Suppressor macrophage (primary cell): ENCODE measurements around the gene AP3M1.

Source experiments
- DNase-seq, 4 experiments: peaks; one replicate each; pipeline ENCODE4 v3.0.0-alpha.2; 2020 to 2022

Gene AP3M1

DNA sequence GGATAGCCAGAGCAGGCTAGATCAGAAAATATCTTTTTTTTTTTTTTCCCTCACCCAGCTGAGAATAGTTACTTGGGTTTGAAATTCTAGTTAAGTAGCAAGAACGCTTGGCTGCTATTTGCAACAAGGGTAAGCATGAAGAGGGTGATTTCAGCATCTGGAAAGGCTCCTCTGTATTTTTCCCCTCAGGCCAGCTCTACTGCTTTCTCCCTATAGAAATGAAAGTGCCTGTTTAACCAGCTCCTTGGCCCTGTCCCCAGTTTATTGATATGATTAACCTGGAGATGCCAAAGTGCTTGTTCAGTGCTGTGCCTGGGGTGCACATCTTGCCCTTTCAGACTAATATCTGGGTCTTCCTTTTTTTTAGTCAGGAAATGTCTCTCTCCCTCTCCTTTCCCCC is 37.1 kb downstream of the AP3M1 start:
- DNase-seq, result no peak

DNA sequence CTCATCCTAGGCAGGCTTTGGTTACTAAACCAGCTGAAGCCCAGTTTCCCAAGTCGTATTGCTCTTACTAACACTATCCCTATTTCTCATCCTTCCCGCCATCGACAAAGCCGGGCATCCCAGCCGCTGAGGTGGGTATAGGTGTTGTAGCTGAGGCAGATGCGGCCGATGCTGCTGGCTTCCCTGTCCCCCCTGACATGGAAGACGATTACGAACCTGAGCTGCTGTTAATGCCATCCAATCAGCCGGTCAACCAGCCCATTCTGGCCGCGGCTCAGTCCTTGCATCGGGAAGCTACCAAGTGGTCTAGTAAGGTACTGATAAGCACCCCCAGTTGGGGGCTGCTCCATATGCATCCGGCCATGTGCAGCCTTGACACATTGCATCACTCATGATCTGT is 38.8 kb downstream of the AP3M1 start:
- DNase-seq, result no peak

DNA sequence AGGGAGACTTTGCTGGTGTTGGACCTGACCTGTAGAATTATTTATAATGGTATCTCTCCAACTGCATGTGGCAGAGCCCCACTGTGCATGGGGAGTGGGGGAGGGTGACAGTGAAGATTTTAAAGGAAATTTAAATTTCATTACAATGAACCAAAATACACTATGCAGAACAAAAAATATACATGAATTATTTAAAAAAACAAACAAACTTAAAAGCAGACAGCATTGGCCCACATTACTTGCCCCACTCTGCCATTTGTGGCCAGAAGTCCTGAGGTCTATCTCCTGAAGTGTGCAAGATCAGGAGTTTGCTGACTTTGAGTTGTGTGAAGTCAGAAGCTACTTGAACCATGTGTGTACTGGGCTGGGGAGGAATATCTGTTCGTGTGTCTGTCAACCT is 40.5 kb downstream of the AP3M1 start:
- no peak for DNase-seq

DNA sequence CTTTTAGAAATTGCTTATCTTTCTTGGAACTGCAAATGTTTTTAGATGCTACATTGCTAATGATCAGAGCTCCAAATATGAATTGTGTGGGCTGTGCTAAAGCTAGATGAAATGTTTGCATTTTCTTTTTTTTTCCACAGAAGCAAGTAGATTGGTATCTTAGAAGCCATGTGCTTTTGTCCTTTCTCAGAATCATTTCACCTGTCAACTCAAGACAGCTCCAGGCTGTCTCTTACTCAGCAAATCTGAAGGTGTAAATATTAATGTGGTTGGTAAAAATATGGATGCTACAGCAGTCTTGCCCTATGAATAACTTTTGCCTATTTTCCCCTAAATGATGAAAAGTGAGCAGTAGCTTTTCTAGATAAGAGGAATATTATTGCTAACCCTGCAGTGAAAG is 41.2 kb downstream of the AP3M1 start:
- DNase-seq, result no peak

DNA sequence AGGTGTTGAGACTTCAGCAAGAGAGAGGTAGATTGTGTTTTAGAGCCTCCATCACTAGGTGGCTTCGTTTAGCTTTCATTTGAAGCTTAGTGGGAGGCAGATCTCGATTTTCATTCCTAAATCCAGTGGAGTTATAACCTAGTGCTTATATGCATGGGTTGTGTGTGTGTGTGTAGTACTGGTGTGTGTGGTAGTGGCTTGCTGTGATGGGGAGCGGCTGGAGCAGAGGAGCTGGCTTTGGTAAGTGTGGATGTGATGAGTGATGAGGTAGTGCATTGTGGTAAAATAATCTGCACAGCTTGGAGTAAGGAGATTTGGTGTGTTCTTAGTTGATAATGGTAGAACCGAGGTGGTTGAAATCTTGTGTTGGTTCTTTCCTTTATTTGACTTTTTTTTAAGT is 43.2 kb downstream of the AP3M1 start:
- no peak for DNase-seq

DNA sequence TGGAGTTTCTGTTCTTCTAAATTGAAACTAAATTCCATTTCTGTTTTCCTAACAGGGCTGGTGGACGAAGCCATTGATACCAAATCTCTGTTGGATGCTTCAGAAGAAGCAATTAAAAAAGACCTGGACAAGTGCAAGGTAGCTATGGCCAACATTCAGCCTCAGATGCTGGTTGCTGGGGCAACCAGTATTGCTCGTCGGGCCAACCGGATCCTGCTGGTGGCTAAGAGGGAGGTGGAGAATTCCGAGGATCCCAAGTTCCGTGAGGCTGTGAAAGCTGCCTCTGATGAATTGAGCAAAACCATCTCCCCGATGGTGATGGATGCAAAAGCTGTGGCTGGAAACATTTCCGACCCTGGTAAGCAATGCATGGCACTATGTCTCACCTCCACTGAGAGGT is 45.6 kb downstream of the AP3M1 start:
- DNase-seq, result no peak

DNA sequence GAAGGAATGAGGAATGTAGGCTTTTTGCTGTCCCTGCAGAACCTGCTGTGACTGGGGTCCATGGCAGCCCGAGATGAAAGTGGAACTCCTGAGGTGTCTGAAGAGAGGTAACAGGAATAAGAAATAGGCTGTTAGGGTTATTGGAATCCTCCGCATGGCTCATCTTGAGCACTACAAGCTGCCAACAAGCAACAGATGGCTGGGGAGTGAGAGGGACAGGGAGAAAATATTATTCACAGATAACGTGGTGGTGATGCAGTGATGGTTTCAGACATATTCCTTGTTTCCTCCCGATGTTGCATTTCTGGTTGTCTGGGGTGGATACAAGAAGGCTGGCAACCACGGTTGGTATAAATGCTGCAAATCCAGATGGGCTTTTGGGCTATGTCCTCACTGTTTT is 46.1 kb downstream of the AP3M1 start:
- DNase-seq, result no peak

DNA sequence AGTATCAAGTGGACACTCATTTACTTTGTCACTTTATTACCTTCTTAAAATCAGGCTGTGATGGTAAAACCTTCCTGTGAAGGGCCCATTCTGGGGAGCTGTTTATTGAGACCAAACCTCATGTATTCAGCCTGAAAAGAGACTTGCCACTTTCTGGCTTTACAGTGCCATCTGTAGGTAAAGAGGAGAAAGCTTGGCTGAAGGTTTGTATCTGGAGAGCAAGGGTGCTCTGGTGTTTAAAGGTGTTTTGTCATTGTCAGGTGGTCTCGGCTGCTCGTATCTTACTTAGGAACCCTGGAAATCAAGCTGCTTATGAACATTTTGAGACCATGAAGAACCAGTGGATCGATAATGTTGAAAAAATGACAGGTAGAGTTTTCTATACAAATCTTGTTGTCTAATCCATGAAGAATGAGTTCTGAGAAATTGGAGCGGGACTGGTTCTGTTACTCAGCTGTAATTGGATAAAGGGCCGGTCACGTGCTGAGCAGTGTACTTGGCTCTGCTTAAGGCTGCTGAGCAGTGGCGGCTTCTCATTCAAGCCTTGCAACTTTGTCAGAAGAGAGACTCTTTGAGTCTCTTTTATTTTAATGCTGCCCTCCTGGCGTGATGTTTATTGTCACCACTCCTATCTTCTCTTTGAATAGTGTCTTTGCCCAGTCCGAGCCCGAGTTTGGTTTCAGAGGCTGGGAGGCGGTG is 46.9 kb downstream of the AP3M1 start:
- DNase-seq, result peak in 3 of 4 experiments; percentile 9 to 27 (median 14)

DNA sequence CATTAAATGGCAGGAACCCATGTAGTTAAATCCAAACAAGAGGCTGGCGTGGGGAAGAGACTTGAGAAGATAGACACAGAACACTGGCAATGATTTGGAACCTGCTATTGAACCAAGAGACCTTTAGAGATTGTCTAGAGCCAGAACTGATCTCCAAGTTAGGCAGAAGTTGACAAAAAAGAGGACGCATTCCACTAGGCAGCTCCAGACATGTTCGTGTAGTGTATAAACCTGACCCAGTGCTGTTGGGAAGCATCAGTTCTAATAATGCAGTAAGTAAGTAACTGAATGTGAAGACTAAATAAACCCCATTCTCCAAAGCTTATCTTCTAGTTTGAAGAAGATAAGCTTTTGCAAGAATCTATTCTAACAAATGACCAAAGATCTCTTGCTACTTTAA is 50.8 kb downstream of the AP3M1 start:
- no peak for DNase-seq

DNA sequence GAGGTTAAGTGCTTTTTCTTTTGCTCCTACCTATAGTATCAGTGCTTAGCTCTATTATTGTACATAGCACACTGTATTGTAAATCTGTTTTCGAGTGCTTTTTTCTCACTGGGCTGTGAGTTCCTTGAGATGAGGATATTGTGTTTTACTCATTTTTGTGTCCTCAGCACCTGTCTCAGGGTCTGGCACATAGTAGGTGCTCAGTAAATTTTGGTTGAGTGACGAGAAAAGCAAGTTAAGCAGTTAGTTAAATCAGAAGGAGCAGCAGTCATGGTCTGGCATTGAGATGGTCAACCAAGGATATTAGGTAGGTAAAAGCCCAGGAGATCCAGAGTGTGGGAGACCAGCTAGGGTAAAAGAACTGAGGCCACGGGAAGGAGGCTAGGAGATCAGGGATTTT is 51.2 kb downstream of the AP3M1 start:
- no peak for DNase-seq

DNA sequence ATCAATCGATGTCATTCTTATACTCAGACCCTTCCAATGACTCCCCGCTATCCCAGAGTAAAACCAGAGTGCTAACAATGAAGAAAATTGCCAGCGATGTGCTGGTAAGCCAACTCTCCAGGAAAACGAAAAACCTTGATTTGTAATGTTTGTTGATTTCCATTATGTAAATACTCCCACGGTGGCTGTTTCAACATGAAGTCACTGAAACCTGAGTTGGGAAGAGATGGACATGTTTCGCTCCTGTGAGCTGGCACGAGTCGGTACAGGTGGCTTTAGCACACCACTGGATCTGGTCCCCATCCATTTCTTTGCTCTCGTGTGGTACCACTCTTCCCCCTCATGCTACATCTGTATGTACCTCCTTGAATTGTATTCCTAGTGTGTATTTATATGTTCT is 52.9 kb downstream of the AP3M1 start:
- no peak for DNase-seq

DNA sequence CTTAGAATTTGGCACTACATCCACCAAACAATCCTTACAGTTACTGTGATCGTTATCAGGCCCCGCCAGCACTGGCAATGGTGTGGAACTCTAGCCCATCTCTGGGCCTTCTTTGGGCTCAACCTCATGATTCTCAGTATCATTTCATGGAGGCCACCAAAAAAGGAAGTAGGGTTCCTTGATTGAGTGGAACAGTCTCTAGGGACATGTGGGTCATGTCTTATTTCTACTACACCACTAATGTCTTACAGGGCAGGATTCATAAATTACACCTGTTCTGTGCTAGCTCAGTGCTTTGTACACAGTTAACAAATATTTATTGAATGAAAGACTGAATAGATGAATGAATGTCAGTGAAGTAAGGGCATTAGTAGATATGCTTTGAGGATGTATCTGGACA is 53.9 kb downstream of the AP3M1 start:
- no peak for DNase-seq

DNA sequence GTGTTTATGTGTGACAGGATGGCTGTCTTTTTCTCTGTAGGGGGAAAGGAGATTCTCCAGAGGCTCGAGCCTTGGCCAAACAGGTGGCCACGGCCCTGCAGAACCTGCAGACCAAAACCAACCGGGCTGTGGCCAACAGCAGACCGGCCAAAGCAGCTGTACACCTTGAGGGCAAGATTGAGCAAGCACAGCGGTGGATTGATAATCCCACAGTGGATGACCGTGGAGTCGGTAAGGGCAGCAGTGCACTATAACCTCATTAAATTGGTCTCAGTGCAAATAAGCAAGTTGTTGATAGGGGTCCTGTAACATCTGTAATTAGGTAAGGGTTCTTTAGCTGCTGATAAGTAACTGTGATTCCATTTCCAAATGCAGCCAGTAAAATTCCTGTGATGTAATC is 56.4 kb downstream of the AP3M1 start:
- DNase-seq, result no peak

DNA sequence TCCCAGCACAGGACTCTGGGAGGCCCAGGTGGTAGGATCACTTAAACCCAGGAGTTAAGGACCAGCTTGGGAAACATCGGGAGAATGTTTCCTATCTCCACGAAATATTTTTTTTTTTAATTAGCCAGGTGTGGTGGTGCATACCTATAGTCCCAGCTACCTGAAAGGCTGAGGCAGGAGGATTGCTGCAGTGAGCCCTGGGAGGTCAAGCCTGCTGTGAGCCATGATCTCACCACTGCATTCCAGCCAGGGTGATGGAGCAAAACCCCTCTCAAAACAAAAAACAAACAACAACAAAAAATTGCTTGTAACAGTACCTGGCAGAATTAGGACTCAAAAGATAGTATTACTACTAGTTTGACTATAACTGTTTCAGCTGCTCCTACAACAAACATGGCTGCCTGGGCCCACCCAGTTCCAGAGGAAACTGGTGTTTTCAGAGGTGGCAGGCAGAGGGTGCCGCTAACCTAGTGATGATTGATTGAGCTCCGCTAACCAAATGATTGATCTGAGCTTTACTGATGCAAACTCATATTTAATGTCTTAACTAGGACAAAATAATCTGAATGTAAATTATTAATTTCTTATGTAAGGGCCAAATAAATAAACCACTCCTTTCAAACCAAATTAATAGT is 57.0 kb downstream of the AP3M1 start:
- DNase-seq, result no peak

DNA sequence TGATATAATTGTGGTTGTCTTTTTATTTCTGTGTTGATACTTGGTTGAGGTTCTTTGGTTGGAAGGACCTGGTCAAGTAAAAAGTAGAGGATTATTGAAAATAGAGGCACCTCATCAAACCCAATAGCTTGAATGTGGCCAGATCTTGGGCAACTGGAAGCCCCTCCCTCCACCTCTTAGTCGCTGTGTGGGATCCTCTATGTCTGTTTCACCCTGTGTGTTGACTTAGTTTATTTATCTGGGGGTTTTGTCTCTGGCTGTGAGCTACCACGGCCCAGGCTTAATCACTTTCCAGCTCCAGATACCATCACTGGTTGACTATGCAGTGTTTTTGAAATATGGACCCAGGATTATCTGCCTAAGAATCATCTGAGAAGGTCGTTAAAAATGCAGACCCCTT is 58.3 kb downstream of the AP3M1 start:
- DNase-seq, result no peak

DNA sequence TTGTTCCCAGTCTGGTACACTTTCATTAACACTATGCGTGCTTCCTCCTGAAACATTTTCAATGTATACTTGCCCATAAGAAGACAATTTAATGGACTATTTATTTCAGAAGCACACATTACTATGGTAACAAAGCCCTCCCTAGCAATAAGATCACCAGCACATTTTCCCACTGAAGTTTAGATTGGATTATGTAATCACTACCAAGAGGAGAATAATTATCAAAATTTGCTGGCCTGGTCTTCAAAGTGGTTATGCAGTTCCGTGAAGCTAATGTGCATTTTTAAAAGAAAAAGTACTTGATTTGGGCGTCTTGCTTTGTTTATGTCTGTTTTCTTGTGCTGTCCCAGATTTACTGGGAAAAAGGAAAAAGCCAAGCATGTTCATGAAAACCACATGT is 61.9 kb downstream of the AP3M1 start:
- no peak for DNase-seq

DNA sequence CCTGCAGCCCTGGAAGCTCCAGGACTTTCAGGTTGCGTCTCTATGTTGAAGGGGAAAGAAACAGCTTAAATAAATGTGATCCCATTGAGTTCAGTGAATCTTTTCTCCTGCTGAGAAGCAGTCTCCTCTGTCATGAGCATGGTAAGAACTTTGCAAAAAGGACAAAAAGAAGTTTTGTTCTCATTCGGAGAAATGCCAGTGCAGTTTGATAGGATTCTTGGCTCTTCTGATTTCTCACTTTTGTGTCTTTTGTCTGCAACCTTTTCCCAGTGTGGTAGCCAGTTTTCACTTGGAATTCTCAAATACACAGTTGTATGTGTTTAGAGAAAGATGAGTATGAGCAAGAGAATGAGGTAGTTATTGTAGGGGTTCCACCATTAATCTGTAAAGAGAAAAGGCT is 64.3 kb downstream of the AP3M1 start:
- no peak for DNase-seq

DNA sequence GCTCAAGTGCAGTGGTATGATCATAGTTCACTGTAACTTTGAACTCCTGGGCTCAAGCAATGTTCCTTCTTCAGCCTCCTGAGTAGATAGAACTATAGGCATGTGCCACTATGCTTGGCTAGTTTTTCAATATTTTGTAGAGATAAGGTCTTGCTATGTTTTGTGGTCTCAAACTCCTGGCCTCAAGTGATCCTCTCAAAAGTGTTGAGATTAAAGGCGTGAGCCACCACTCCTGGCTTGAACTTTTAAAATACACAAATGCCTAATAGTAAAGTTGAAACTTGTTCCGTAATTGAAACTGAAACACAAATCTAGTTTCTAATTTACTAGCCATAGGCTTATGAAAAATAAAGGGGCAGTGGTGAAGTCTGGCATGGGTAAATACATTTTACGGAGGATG is 65.7 kb downstream of the AP3M1 start:
- no peak for DNase-seq

DNA sequence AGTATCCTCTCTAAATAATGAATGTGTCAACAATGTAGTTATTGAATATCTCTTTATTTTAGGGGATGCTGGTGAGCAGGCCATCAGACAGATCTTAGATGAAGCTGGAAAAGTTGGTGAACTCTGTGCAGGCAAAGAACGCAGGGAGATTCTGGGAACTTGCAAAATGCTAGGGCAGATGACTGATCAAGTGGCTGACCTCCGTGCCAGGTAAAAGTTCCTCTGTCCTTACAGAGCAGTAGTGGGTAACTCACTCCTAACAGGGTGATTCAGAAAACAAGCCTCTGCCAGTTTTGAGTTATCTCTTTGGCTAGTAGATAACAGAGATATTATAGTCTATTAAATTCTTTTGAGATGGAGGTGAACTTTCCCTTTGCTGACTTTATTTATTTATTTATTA is 67.3 kb downstream of the AP3M1 start:
- DNase-seq, result no peak

DNA sequence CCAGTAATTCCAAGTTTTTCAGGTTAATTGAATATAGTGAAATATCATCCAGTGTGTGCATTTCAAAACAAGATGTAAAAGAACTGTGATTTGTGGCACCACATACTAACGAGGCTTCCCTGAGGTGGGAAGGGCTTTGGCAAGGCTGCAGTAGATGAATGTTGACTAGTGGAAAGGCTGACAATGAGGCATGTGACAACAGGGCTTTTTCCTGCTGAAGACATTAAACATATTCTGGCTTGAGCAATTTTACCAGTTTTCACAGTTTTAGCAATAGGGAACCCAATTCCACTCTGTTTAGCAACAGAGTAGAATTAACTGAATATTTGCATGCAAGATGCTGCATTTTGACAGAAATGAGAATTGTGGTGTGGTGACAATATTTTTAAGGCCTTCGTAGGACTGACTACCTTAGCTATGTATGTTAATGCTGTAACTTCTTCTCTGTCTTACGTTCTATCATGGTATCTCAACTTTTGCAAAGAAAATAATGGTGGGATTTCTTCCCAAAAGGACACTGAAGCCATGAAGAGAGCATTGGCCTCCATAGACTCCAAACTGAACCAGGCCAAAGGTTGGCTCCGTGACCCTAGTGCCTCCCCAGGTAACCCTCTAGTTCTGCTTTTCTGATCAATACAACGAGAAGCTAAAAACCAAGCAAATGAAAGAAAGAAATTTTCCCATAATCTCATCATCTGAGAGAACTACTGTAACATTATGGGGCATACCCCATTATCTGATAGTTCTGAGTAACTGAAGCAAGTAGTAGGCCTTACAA is 68.5 kb downstream of the AP3M1 start:
- peak; percentile 47 to 75 (median 69) for DNase-seq

DNA sequence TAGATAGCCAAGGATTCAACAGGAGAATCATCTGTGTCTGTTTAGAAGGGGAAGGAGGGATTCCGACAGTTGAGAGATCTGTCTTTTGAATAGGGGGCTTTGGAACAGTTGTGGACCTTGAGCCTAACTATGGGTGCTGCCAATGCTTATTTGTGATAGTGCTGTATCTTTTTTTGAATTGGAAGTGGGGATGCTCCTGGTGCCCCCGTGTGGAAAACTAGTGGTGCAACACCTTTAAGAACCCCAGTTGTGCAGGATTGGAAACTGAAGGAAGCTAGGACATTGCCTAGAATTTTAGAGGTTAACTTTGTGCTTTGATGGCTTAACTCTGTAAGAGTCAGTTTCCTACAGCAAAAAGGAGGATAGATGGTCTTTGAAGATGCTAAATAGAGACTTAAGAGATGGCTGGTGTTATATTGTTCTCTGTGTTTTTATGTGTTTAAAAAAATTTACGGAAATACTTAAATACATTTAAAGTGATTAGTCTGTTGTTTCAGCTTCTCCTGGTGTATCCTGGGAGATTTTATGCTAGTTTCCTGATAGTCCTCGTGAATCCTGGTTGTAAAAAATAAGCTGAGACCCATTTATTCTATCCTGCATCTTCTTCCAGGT is 69.3 kb downstream of the AP3M1 start:
- DNase-seq, result peak; percentile 51 to 75 (median 61)

DNA sequence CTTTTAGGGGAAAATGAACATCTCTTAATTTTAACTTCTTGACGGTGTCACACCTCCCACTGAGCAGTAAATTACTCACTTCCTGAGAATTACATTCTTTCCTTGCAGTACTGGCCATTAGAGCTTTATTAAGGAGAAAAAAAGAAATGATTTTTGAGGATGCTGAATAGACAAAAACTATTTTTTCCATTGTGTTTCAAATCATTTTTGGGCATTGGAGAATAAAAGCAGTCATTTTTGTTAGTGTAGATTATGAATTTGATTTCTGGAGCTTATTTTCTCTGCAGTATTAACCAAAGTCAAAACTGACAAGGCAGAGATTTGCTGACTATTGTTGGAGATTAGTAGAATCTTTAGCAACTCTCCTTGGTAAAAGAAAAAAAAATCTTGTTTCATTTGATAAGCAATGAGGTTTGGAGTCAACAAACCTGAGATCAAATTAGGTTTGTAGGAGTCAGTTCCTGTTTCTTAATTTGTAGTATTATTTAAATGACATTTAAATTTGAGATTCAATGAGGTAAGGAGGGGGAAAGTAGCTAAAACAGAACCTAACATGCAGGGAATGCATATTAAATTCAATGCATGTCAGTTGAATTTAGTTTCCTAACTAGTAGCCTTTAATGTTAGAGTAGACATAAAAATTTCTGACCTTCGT is 70.6 kb downstream of the AP3M1 start:
- DNase-seq, result peak in 1 of 4 experiments; percentile 19
